LNCaP clone FGC (cell line): ENCODE results near the gene MEIS1.

Source experiments
- DNase-seq: peaks from one replicate; pipeline ENCODE4 v3.0.0-alpha.2; 2011; ENCODE audit warnings: low read depth
- H3K4me3 ChIP-seq: 2 replicates; pipeline ENCODE4 v1.5.1; 2011; ENCODE audit warnings: mild to moderate bottlenecking, low read depth, low read length, control low read depth
- CTCF ChIP-seq: IDR thresholded peaks from 2 replicates; pipeline ENCODE4 v1.5.1; 2012; ENCODE audit warnings: mild to moderate bottlenecking; ENCODE audit not compliant: control insufficient read depth, insufficient read depth; ENCODE audit errors: extremely low read depth

The MEIS1 gene

GRCh38 chr2:66535574-66536289 is 100.8 kb downstream of the MEIS1 start:
- no peak for DNase-seq
- TF ChIP-seq CTCF: no peak
- H3K4me3 ChIP-seq: no peak overlapping the region

- no peak for TF ChIP-seq CTCF
- H3K4me3 ChIP-seq: no peak overlapping the region
- DNase-seq: no peak
Observed at GRCh38 chr2:66536290-66536673, 101.4 kb downstream of the MEIS1 start.

GRCh38 chr2:66536997-66537396 is 102.1 kb downstream of the MEIS1 start:
- DNase-seq: no peak
- TF ChIP-seq CTCF: no peak
- H3K4me3 ChIP-seq: no peak overlapping the region

- no peak for TF ChIP-seq CTCF
Observed at GRCh38 chr2:66538291-66538690, 103.4 kb downstream of the MEIS1 start.

GRCh38 chr2:66539452-66539851 is 104.5 kb downstream of the MEIS1 start:
- H3K4me3 ChIP-seq: no peak overlapping the region
- DNase-seq: no peak
- no peak for TF ChIP-seq CTCF

More at GRCh38 chr2:66538291-66538690, 103.4 kb downstream of the MEIS1 start:
- peak; percentile 61 for DNase-seq
- no peak overlapping the region for H3K4me3 ChIP-seq

GRCh38 chr2:66541646-66542045 is 106.7 kb downstream of the MEIS1 start:
- TF ChIP-seq CTCF: no peak
- DNase-seq: no peak
- no peak overlapping the region for H3K4me3 ChIP-seq

GRCh38 chr2:66543257-66543767 is 108.4 kb downstream of the MEIS1 start:
- H3K4me3 ChIP-seq: no peak overlapping the region
- DNase-seq: no peak
- TF ChIP-seq CTCF: no peak
